Hepatocyte (in vitro differentiated cells): ENCODE data around the gene POU6F2. TPM values are rescaled to one million over a fixed set of nuclear protein-coding genes. Genes with fewer than 3 reads are reported as not detected.

Experiments used
- DNase-seq: peaks from one replicate; pipeline ENCODE4 v3.0.0-alpha.2; 2016; ENCODE audit warnings: low spot score
- H2AFZ ChIP-seq: fragments of 200-600 bp; sonication (generic); 2 replicates; pipeline ENCODE4 v1.6.0; 2016; ENCODE audit warnings: antibody characterized with exemption, mild to moderate bottlenecking
- H3K27ac ChIP-seq: fragments of 200-600 bp; sonication (generic); 2 replicates; pipeline ENCODE4 v1.5.1; 2016; ENCODE audit warnings: mild to moderate bottlenecking
- H3K27me3 ChIP-seq: fragments of 200-600 bp; sonication (generic); 2 replicates; pipeline ENCODE4 v1.6.1; 2016
- H3K36me3 ChIP-seq: fragments of 200-600 bp; sonication (generic); replicated peaks from 2 replicates; pipeline ENCODE4 v1.5.1; 2016; ENCODE audit warnings: low read depth; ENCODE audit not compliant: insufficient read depth
- H3K4me1 ChIP-seq: fragments of 200-600 bp; sonication (generic); 2 replicates; pipeline ENCODE4 v1.5.1; 2016; ENCODE audit warnings: mild to moderate bottlenecking, moderate library complexity; ENCODE audit not compliant: insufficient read depth
- H3K4me2 ChIP-seq: fragments of 200-600 bp; sonication (generic); 2 replicates; pipeline ENCODE4 v1.6.0; 2016
- H3K4me3 ChIP-seq: fragments of 200-600 bp; sonication (generic); 2 replicates; pipeline ENCODE4 v1.5.1; 2016; ENCODE audit warnings: mild to moderate bottlenecking
- H3K79me2 ChIP-seq: fragments of 200-600 bp; sonication (generic); 2 replicates; pipeline ENCODE4 v1.6.0; 2017; ENCODE audit warnings: mild to moderate bottlenecking
- H3K9me2 ChIP-seq: fragments of 200-600 bp; sonication (generic); replicated peaks from 2 replicates; pipeline ENCODE4 v1.6.0; 2017; ENCODE audit warnings: mild to moderate bottlenecking; ENCODE audit not compliant: insufficient read depth
- H3K9me3 ChIP-seq: fragments of 200-600 bp; sonication (generic); 2 replicates; pipeline ENCODE4 v1.5.1; 2016; ENCODE audit warnings: low read depth, mild to moderate bottlenecking
- H4K20me1 ChIP-seq: fragments of 200-600 bp; sonication (generic); 2 replicates; pipeline ENCODE4 v1.6.0; 2016; ENCODE audit warnings: mild to moderate bottlenecking; ENCODE audit not compliant: insufficient read depth, poor library complexity, severe bottlenecking
- CTCF ChIP-seq: fragments of 200-600 bp; sonication (generic); IDR thresholded peaks from 2 replicates; pipeline ENCODE4 v1.5.1; 2016; ENCODE audit warnings: antibody characterized with exemption, mild to moderate bottlenecking; ENCODE audit not compliant: poor library complexity
- EZH2 ChIP-seq: fragments of 200-600 bp; sonication (generic); IDR thresholded peaks from 2 replicates; pipeline ENCODE4 v1.6.1; 2016; ENCODE audit warnings: antibody characterized with exemption, mild to moderate bottlenecking, borderline replicate concordance
- EZH2phosphoT487 ChIP-seq: fragments of 200-600 bp; sonication (generic); IDR thresholded peaks from one replicate; pipeline ENCODE4 v1.6.1; 2018; ENCODE audit warnings: antibody characterized with exemption, mild to moderate bottlenecking, low read depth, moderate library complexity; ENCODE audit not compliant: unreplicated experiment, severe bottlenecking
- WGBS: methylation state at CpG from one replicate; pipeline ENCODE4 v1.1.6; 2016; ENCODE audit warnings: low lambda C conversion rate; ENCODE audit errors: missing lambda C conversion rate; 5-methylcytosine and 5-hydroxymethylcytosine counted together
- polyA plus RNA-seq: library from polyadenylated mRNA; unstranded; fragments of >200 nt; fragmentation: Nextera tagmentation; extraction: Ambion mirVana; gene quantifications from 2 replicates; pipeline ENCODE4 v1.2.1, GENCODE V29; 2016
- total RNA-seq: library from RNA; depleted of rRNA; stranded (reverse); fragments of >200 nt; gene quantifications from 2 replicates; pipeline ENCODE4 v1.2.3, GENCODE V29; 2014

The POU6F2 gene
- total and polyA plus RNA-seq, 2 experiments from 2014 or later = 0.67 to 1.4 TPM

- TF ChIP-seq CTCF = no peak
- no peak for TF ChIP-seq EZH2phosphoT487
- TF ChIP-seq EZH2 = no peak
- no peaks in the 10 kb centered on the region for H3K9me3 ChIP-seq
- 78% methylated on average over 11 of the region's 11 CpGs for WGBS
These were observed 92.5 kb downstream of the POU6F2 start for GRCh38 chr7:39069896-39070881.

GRCh38 chr7:39071116-39071515, 93.4 kb downstream of the POU6F2 start:
- no peak overlapping the region for H3K27ac ChIP-seq
- H3K9me2 ChIP-seq = no peaks in the 10 kb centered on the region
- no peak for DNase-seq
- H3K4me2 ChIP-seq = no peak overlapping the region
- WGBS = 93% methylated on average over 5 of the region's 5 CpGs
- H3K36me3 ChIP-seq = no peaks in the 10 kb centered on the region
- H4K20me1 ChIP-seq = no peaks in the 10 kb centered on the region
- no peaks in the 10 kb centered on the region for H3K27me3 ChIP-seq
- no peaks in the 10 kb centered on the region for H3K79me2 ChIP-seq
- TF ChIP-seq CTCF (no peak), EZH2phosphoT487 (no peak), EZH2 (no peak)
- H3K4me3 ChIP-seq = no peak overlapping the region
- H2AFZ ChIP-seq = no peak overlapping the region
- peaks cover 7% of the 10 kb centered on the region for H3K4me1 ChIP-seq
- H3K9me3 ChIP-seq = no peaks in the 10 kb centered on the region

More at GRCh38 chr7:39069896-39070881, 92.5 kb downstream of the POU6F2 start:
- H3K4me2 ChIP-seq = no peak overlapping the region
- no peaks in the 10 kb centered on the region for H4K20me1 ChIP-seq
- H3K36me3 ChIP-seq = no peaks in the 10 kb centered on the region
- H3K4me3 ChIP-seq = no peak overlapping the region
- no peaks in the 10 kb centered on the region for H3K9me2 ChIP-seq
- no peak overlapping the region for H2AFZ ChIP-seq
- no peaks in the 10 kb centered on the region for H3K79me2 ChIP-seq
- no peaks in the 10 kb centered on the region for H3K27me3 ChIP-seq
- DNase-seq = no peak
- peaks cover 7% of the 10 kb centered on the region for H3K4me1 ChIP-seq
- no peak overlapping the region for H3K27ac ChIP-seq

- TF ChIP-seq EZH2 (no peak), CTCF (no peak), EZH2phosphoT487 (no peak)
- Histone ChIP-seq H3K4me2 (peak overlapping the region; percentile 50), H3K9me3 (no peaks in the 10 kb centered on the region)
These were observed 95.7 kb downstream of the POU6F2 start for GRCh38 chr7:39073432-39073831.

More at GRCh38 chr7:39073432-39073831, 95.7 kb downstream of the POU6F2 start:
- peak; percentile 39 for DNase-seq
- Histone ChIP-seq H3K36me3 (no peaks in the 10 kb centered on the region), H3K79me2 (no peaks in the 10 kb centered on the region), H4K20me1 (no peaks in the 10 kb centered on the region), H3K4me1 (peaks cover 7% of the 10 kb centered on the region), H3K27me3 (no peaks in the 10 kb centered on the region), H3K9me2 (no peaks in the 10 kb centered on the region), H2AFZ (peak overlapping the region; percentile 20), H3K27ac (no peak overlapping the region), H3K4me3 (no peak overlapping the region)
- WGBS = 13% methylated on average over 8 of the region's 8 CpGs
